Esophagus squamous epithelium (tissue), 4 donors: ENCODE data around the gene PLA2G2F.

Experiments
- POLR2A ChIP-seq, 4 donors: fragments of 450-650 bp; IDR thresholded peaks; one replicate each; pipeline ENCODE4 v1.6.1; 2017; ENCODE audit warnings: antibody characterized with exemption in 4 of 4, mild to moderate bottlenecking in 4 of 4, moderate library complexity in 3 of 4
- TF ChIP-seq, protein P1 (sequence below), 6 experiments: fragments of 450-650 bp in 4 of 6; fragments of 200-600 bp in 2 of 6; sonication (generic) in 2 of 6; IDR thresholded peaks; one replicate each; pipeline ENCODE4 v1.5.1; 2016 to 2019; ENCODE audit warnings: antibody characterized with exemption in 6 of 6, mild to moderate bottlenecking in 4 of 6, moderate library complexity in 4 of 6

DNA sequence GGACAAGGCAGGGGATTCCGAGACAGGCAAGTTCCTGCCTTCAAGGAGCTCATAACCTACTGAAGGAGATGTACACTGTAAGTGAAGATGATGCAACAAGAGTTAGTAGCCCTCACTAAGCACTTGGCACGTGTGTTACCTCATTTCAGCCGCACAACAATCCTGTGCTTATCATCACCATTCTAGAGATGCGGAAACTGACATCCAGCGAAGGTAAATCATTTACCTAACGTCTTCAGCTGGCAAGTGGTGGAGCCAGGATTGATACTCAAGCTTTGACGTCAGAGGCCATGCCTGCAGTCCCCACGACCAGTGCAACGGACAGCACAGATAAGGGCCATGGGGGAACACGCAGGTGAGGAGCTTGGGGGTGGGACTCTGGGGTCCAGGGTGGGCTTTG, 43.9 kb downstream of the PLA2G2F start:
- no peak for TF ChIP-seq POLR2A (IDR thresholded peaks at IDR 0.05)
- TF ChIP-seq, protein P1, sequence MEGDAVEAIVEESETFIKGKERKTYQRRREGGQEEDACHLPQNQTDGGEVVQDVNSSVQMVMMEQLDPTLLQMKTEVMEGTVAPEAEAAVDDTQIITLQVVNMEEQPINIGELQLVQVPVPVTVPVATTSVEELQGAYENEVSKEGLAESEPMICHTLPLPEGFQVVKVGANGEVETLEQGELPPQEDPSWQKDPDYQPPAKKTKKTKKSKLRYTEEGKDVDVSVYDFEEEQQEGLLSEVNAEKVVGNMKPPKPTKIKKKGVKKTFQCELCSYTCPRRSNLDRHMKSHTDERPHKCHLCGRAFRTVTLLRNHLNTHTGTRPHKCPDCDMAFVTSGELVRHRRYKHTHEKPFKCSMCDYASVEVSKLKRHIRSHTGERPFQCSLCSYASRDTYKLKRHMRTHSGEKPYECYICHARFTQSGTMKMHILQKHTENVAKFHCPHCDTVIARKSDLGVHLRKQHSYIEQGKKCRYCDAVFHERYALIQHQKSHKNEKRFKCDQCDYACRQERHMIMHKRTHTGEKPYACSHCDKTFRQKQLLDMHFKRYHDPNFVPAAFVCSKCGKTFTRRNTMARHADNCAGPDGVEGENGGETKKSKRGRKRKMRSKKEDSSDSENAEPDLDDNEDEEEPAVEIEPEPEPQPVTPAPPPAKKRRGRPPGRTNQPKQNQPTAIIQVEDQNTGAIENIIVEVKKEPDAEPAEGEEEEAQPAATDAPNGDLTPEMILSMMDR (IDR thresholded peaks at IDR 0.05): no peak
